ENCODE measurements around the gene ATP9A. TPM values are rescaled to one million over a fixed set of nuclear protein-coding genes. Genes with fewer than 3 reads are reported as not detected.

ATP9A gene
- polyA plus RNA-seq, 1 of the 3 experiments (the other 2 are of a cell fraction) = 11.0 TPM

DNA sequence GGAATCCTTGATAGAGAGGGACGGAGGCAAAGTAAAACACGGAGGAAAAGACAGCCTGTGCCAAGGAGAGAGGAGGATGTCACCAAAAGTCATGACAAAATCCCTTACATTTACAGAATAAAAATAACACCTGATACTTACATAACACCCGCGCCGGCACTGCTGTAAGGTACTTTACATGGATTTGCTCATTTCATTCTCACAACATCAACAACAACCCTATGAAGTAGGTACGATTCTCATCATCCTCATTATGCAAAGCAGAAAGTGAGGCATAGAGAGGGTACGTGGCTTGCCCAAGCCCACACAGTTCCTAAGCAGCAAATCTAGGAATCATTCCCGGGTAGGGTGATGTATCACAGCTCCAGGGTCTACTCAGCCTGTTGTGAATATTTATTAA is 158.1 kb downstream of the ATP9A start (continued):
- TF ChIP-seq, protein P1, sequence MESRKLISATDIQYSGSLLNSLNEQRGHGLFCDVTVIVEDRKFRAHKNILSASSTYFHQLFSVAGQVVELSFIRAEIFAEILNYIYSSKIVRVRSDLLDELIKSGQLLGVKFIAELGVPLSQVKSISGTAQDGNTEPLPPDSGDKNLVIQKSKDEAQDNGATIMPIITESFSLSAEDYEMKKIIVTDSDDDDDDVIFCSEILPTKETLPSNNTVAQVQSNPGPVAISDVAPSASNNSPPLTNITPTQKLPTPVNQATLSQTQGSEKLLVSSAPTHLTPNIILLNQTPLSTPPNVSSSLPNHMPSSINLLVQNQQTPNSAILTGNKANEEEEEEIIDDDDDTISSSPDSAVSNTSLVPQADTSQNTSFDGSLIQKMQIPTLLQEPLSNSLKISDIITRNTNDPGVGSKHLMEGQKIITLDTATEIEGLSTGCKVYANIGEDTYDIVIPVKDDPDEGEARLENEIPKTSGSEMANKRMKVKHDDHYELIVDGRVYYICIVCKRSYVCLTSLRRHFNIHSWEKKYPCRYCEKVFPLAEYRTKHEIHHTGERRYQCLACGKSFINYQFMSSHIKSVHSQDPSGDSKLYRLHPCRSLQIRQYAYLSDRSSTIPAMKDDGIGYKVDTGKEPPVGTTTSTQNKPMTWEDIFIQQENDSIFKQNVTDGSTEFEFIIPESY (IDR thresholded peaks at IDR 0.05; ENCODE audit: borderline replicate concordance, low read depth) = no peak

DNA sequence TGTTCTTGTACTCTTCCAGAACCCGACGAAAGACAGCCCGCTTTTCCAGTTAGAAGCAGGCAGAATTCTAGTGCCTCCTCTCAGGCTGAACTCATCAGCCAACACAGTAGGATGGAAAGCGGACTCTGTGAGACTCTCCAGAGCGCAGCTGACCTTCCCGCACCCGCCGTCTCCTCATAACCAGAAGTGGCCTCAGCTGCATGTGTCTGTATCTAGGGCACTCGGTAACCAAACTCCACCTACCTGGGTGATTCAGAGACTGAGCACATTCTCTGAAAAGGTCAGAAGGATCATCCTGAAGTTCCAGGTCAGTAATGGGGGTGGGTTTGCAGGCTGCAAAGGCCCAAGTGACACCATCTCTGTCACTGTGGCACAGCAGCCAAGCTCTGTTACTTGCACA is 158.9 kb downstream of the ATP9A start:
- TF ChIP-seq NRF1 (IDR thresholded peaks at IDR 0.05; ENCODE audit: low read depth, low read length) (no peak), MXI1 (IDR thresholded peaks at IDR 0.05; ENCODE audit: low read depth, low read length) (no peak), JUND (IDR thresholded peaks at IDR 0.05) (no peak)
- Histone ChIP-seq H3K4me2 (no peak overlapping the region), H3K4me1 (ENCODE audit: control insufficient read depth in 1 of 2, insufficient read depth in 2 of 2, low read depth in 1 of 2, low read length in 1 of 2) (no peaks in the 10 kb centered on the region), H3K9me2 (no peaks in the 10 kb centered on the region), H3K9me3 (no peaks in the 10 kb centered on the region), H4K20me1 (ENCODE audit: insufficient read depth) (no peaks in the 10 kb centered on the region), H3K4me3 (ENCODE audit: low read depth in 2 of 2, low read length in 1 of 2) (no peak overlapping the region), H2AFZ (ENCODE audit: low read depth) (no peak overlapping the region), H3K36me3 (replicated peaks in 1 of 2; ENCODE audit: control insufficient read depth in 1 of 2, insufficient read depth in 2 of 2, low read length in 1 of 2) (peaks cover 8 to 11% of the 10 kb centered on the region in 2 experiments), H3K79me2 (ENCODE audit: insufficient read depth) (no peaks in the 10 kb centered on the region), H3F3A (replicated peaks; ENCODE audit: insufficient read depth) (no peaks in the 10 kb centered on the region), H3K27ac (ENCODE audit: low read depth in 2 of 2, low read length in 1 of 2) (no peak overlapping the region), H3K9ac (no peak overlapping the region), H3K27me3 (ENCODE audit: insufficient read depth) (no peaks in the 10 kb centered on the region)
- 93% methylated on average over 9 of the region's 9 CpGs for WGBS (ENCODE audit: low lambda C conversion rate)
- no peak for DNase-seq
- ChIA-PET CTCF (interaction anchor here (1.0 to 1.8 kb wide), 2 partner anchors 237 to 622 kb away, joined by 4 to 7 read pairs; no protein-coding TSS in a partner anchor), POLR2A (no interaction called here)

DNA sequence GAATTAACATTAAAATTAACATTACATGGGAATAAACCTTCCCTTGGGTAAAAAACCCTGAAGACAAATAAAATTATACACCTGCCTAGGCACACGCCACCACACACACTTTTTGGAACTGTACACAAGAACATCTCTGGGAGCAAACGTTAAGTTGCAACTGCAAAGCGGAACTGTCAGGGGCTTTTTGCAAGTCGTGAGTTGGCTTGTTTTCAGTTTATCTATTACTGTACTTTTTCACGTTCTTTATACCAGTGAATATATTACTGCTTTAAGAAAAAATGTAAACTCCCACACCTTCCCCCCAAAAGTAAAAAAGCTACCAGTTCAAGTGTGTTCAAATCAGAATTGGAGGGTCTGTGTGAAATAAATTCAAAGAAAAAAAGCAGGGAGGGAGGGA is 160.1 kb downstream of the ATP9A start:
- no peak for TF ChIP-seq SIN3A (IDR thresholded peaks at IDR 0.05; ENCODE audit: borderline replicate concordance, low read depth, low read length)
- 94% methylated on average over 5 of the region's 5 CpGs for WGBS (ENCODE audit: low lambda C conversion rate)
- no peaks in the 10 kb centered on the region for H3K27me3 ChIP-seq (ENCODE audit: insufficient read depth)
- no peaks in the 10 kb centered on the region for H3F3A ChIP-seq (replicated peaks; ENCODE audit: insufficient read depth)
- DNase-seq = no peak
- ChIA-PET POLR2A (interaction anchor here (0.7 kb wide), 1 partner anchor 34 kb away, joined by 3 read pairs; no protein-coding TSS in a partner anchor), CTCF (interaction anchor here (0.6 to 1.8 kb wide), 4 partner anchors 13 to 623 kb away, joined by 3 to 7 read pairs (median 4); no protein-coding TSS in a partner anchor)
- H2AFZ ChIP-seq (ENCODE audit: low read depth) = no peak overlapping the region
- no peak overlapping the region for H3K4me2 ChIP-seq
- H3K27ac ChIP-seq (ENCODE audit: low read depth in 2 of 2, low read length in 1 of 2) = no peak overlapping the region
- no peaks in the 10 kb centered on the region for H3K4me1 ChIP-seq (ENCODE audit: control insufficient read depth in 1 of 2, insufficient read depth in 2 of 2, low read depth in 1 of 2, low read length in 1 of 2)
- H3K36me3 ChIP-seq (replicated peaks in 1 of 2; ENCODE audit: control insufficient read depth in 1 of 2, insufficient read depth in 2 of 2, low read length in 1 of 2) = peaks cover 5 to 8% of the 10 kb centered on the region in 2 experiments
- H3K9me2 ChIP-seq = no peaks in the 10 kb centered on the region
- no peaks in the 10 kb centered on the region for H4K20me1 ChIP-seq (ENCODE audit: insufficient read depth)
- no peaks in the 10 kb centered on the region for H3K79me2 ChIP-seq (ENCODE audit: insufficient read depth)
- no peak overlapping the region for H3K9ac ChIP-seq
- H3K9me3 ChIP-seq = no peaks in the 10 kb centered on the region
- H3K4me3 ChIP-seq (ENCODE audit: low read depth in 2 of 2, low read length in 1 of 2) = no peak overlapping the region

DNA sequence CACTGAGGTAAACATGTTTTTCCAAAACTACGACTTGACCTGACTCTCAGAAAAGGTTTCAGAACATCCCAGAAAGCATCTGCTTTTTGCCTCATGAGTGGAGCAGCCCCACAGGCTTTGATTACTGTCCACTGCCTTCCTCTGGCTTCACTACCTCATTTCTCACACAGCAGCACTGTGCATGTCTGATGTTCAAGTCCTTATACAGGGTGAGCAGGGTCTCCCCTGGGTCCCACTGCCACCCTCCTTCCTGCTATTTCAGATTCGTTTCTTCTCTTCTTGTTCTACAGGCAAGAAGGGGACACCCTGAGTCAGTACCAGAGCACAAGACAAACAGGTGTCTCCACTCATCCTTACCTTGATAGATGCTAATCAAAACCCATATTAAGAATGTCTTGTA is 161.0 kb downstream of the ATP9A start:
- Histone ChIP-seq H3K9me3 (no peaks in the 10 kb centered on the region), H2AFZ (ENCODE audit: low read depth) (no peak overlapping the region), H3K79me2 (ENCODE audit: insufficient read depth) (no peaks in the 10 kb centered on the region), H4K20me1 (ENCODE audit: insufficient read depth) (no peaks in the 10 kb centered on the region), H3K9ac (no peak overlapping the region), H3K27me3 (ENCODE audit: insufficient read depth) (no peaks in the 10 kb centered on the region), H3K4me1 (ENCODE audit: control insufficient read depth in 1 of 2, insufficient read depth in 2 of 2, low read depth in 1 of 2, low read length in 1 of 2) (no peaks in the 10 kb centered on the region), H3K4me2 (no peak overlapping the region), H3K4me3 (ENCODE audit: low read depth in 2 of 2, low read length in 1 of 2) (no peak overlapping the region), H3K36me3 (replicated peaks in 1 of 2; ENCODE audit: control insufficient read depth in 1 of 2, insufficient read depth in 2 of 2, low read length in 1 of 2) (peaks cover 0 to 12% of the 10 kb centered on the region in 2 experiments), H3K27ac (ENCODE audit: low read depth in 2 of 2, low read length in 1 of 2) (no peak overlapping the region), H3F3A (replicated peaks; ENCODE audit: insufficient read depth) (no peaks in the 10 kb centered on the region), H3K9me2 (no peaks in the 10 kb centered on the region)
- POLR2A ChIA-PET = interaction anchor here (0.7 kb wide), 1 partner anchor 35 kb away, joined by 3 read pairs; no protein-coding TSS in a partner anchor
- CTCF ChIA-PET = interaction anchor here (1.3 kb wide), 1 partner anchor 12 kb away, joined by 5 read pairs; no protein-coding TSS in a partner anchor
- WGBS (ENCODE audit: low lambda C conversion rate) = 70% methylated on average over 2 of the region's 2 CpGs
- DNase-seq = no peak
- no peak for TF ChIP-seq MXI1 (IDR thresholded peaks at IDR 0.05; ENCODE audit: low read depth, low read length)
- TF ChIP-seq FOXJ3 (CRISPR knock-in tag; IDR thresholded peaks at IDR 0.05) = no peak
- no peak for TF ChIP-seq TAF1 (IDR thresholded peaks at IDR 0.05; ENCODE audit: borderline replicate concordance, low read depth, low read length)
- TF ChIP-seq, protein P2, sequence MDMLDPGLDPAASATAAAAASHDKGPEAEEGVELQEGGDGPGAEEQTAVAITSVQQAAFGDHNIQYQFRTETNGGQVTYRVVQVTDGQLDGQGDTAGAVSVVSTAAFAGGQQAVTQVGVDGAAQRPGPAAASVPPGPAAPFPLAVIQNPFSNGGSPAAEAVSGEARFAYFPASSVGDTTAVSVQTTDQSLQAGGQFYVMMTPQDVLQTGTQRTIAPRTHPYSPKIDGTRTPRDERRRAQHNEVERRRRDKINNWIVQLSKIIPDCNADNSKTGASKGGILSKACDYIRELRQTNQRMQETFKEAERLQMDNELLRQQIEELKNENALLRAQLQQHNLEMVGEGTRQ (IDR thresholded peaks at IDR 0.05; ENCODE audit: borderline replicate concordance, low read depth, low read length) = no peak
- TF ChIP-seq EZH2phosphoT487 (IDR thresholded peaks at IDR 0.05; ENCODE audit: borderline replicate concordance, low read depth) = no peak
- TF ChIP-seq GATA2 (CRISPR knock-in tag; IDR thresholded peaks at IDR 0.05) = no peak
- TF ChIP-seq RXRA (IDR thresholded peaks at IDR 0.05; ENCODE audit: borderline replicate concordance, low read depth) = no peak
- TF ChIP-seq, protein P3, sequence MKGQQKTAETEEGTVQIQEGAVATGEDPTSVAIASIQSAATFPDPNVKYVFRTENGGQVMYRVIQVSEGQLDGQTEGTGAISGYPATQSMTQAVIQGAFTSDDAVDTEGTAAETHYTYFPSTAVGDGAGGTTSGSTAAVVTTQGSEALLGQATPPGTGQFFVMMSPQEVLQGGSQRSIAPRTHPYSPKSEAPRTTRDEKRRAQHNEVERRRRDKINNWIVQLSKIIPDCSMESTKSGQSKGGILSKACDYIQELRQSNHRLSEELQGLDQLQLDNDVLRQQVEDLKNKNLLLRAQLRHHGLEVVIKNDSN (IDR thresholded peaks at IDR 0.05; ENCODE audit: borderline replicate concordance, low read depth) = no peak
- no peak for TF ChIP-seq SMC3 (IDR thresholded peaks at IDR 0.05; ENCODE audit: low read depth, low read length)
- no peak for TF ChIP-seq FOXM1 (IDR thresholded peaks at IDR 0.05; ENCODE audit: low read depth)
- no peak for TF ChIP-seq GABPA (IDR thresholded peaks at IDR 0.05; ENCODE audit: low read depth)
- TF ChIP-seq, protein P4, sequence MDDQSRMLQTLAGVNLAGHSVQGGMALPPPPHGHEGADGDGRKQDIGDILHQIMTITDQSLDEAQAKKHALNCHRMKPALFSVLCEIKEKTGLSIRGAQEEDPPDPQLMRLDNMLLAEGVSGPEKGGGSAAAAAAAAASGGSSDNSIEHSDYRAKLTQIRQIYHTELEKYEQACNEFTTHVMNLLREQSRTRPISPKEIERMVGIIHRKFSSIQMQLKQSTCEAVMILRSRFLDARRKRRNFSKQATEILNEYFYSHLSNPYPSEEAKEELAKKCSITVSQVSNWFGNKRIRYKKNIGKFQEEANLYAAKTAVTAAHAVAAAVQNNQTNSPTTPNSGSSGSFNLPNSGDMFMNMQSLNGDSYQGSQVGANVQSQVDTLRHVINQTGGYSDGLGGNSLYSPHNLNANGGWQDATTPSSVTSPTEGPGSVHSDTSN (IDR thresholded peaks at IDR 0.05) = no peak
